Kidney (tissue), 14 donors: ENCODE results near the gene TMEM209. TPM values are rescaled to one million over a fixed set of nuclear protein-coding genes. Genes with fewer than 3 reads are reported as not detected.
"Not testable (repeated sequence)": the region's sequence is repeated elsewhere in the genome, so short reads cannot be mapped to it uniquely, and the experiment has no call there.

Experiments used
- DNase-seq, 5 donors: peaks; one replicate each; pipeline ENCODE4 v3.0.0-alpha.2; 2013 to 2020
- FAIRE-seq: peaks from 2 replicates; lab custom pipeline; 2012; peaks lifted over from hg19 to GRCh38; lab: Jason Lieb, UNC
- H3K27ac ChIP-seq, 2 donors: one replicate each; pipeline ENCODE4 v1.7.0; 2013; ENCODE audit warnings: low read depth in 2 of 2, low read length in 2 of 2, inconsistent platforms in 1 of 2
- H3K27me3 ChIP-seq: one replicate; pipeline ENCODE4 v1.7.1; 2013; ENCODE audit warnings: low read length, inconsistent platforms; ENCODE audit not compliant: control insufficient read depth, insufficient read depth
- H3K36me3 ChIP-seq, 3 donors: one replicate each; pipeline versions ENCODE4 v1.7.0 to v1.7.1; 2013; ENCODE audit warnings: low read length in 3 of 3, control low read depth in 1 of 3, inconsistent platforms in 1 of 3; ENCODE audit not compliant: insufficient read depth in 3 of 3, control insufficient read depth in 2 of 3
- H3K4me1 ChIP-seq, 3 donors: one replicate each; pipeline versions ENCODE4 v1.7.0 to v1.7.1; 2013; ENCODE audit warnings: low read length in 3 of 3, inconsistent platforms in 1 of 3, low read depth in 1 of 3; ENCODE audit not compliant: control insufficient read depth in 2 of 3, insufficient read depth in 2 of 3
- H3K4me3 ChIP-seq, 3 donors: one replicate each; pipeline versions ENCODE4 v1.7.0 to v1.8.1; 2013; ENCODE audit warnings: low read length in 3 of 3, control low read depth in 1 of 3, inconsistent platforms in 1 of 3
- H3K9ac ChIP-seq, 3 donors: one replicate each; pipeline versions ENCODE4 v1.7.0 to v1.7.1; 2013; ENCODE audit warnings: low read length in 3 of 3, control low read depth in 1 of 3, inconsistent platforms in 1 of 3
- H3K9me3 ChIP-seq, 3 donors: one replicate each; pipeline versions ENCODE4 v1.7.0 to v1.7.1; 2013; ENCODE audit warnings: low read length in 3 of 3, control low read depth in 1 of 3, inconsistent platforms in 1 of 3; ENCODE audit not compliant: control insufficient read depth in 2 of 3, insufficient read depth in 1 of 3
- intact Hi-C: fragments of 100-400 bp; cut with DNase I; formaldehyde crosslinking; loops from one replicate; pipeline ENCODE4 v1.11.1; 2022
- polyA plus RNA-seq: library from polyadenylated mRNA; stranded (reverse); fragments of 350-450 nt; fragmentation: Illumina TruSeq; extraction: RNeasy Lipid Tissue Mini Kit (QIAGEN cat#74804); gene quantifications from one replicate; pipeline ENCODE4 v1.2.3, GENCODE V29; 2014; ENCODE audit warnings: low read depth, low replicate concordance; ENCODE audit not compliant: insufficient read depth
- total RNA-seq: library from RNA; stranded (reverse); fragmentation: NEBNext Ultra II Directional; extraction: Animal tissue kit (Norgen Biotek cat#: 25700); gene quantifications from one replicate; pipeline ENCODE4 v1.2.1, GENCODE V29; 2021
- TF ChIP-seq, protein P1 (sequence below): IDR thresholded peaks from 3 replicates; pipeline ENCODE4 v1.5.1; 2012; ENCODE audit warnings: mild to moderate bottlenecking, moderate library complexity, borderline replicate concordance; ENCODE audit not compliant: insufficient read depth; ENCODE audit errors: extremely low read depth
- donor health status: control.
- donor health status: control.
- donor health status: control.
- donor health status: control.
- donor health status: control.
- donor health status: DM: yes; HTN: yes; CAD: no.
- donor health status: Normal renal cell carcinoma (clear cell type).

TMEM209 gene
- total and polyA plus RNA-seq, 2 donors from 2014 or later, result 4.3 to 29.0 TPM

DNA sequence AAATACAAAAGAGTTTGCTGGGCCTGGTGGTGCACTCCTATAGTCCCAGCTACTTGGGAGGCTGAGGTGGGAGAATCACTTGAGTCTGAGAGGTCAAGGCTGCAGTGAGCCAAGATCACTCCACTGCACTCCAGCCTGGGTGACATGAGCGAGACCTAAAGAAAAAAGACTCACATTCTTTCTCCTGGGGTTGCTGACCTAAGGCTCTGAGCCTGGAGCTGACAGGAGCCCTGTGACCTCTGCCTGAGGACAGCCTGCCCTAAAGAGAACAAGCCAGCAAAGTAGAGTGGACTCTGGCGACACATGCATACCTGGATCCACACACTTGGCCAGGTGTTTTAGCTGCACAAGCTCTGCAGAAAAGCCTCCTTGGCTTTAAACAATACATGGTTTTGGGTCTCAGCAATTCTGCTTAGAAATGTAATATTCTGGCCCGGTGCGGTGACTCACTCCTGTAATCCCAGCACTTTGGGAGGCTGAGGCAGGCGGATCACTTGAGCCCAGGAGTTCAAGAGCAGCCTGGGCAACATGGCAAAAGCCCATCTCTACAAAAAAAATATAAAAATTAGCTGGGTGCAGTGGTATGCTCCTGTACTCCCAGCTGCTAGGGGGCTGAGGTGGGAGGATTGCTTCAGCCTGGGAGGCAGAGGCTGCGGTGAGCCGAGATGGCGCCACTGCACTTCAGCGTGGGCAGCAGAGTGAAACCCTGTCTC is 58.4 kb downstream of the TMEM209 start:
- Histone ChIP-seq H3K9me3 (no peaks in the 10 kb centered on the region), H3K27ac (no peak overlapping the region), H3K4me3 (no peak overlapping the region), H3K9ac (no peak overlapping the region), H3K4me1 (peaks cover 2 to 17% (median 15%) of the 10 kb centered on the region in 3 donors), H3K27me3 (no peaks in the 10 kb centered on the region), H3K36me3 (peaks cover 0 to 4% (median 0%) of the 10 kb centered on the region in 3 donors)
- intact Hi-C loops, result no loop called here
- DNase-seq (peak in 1 of 5 donors; percentile 42), FAIRE-seq (no peak)
- TF ChIP-seq, protein P1, sequence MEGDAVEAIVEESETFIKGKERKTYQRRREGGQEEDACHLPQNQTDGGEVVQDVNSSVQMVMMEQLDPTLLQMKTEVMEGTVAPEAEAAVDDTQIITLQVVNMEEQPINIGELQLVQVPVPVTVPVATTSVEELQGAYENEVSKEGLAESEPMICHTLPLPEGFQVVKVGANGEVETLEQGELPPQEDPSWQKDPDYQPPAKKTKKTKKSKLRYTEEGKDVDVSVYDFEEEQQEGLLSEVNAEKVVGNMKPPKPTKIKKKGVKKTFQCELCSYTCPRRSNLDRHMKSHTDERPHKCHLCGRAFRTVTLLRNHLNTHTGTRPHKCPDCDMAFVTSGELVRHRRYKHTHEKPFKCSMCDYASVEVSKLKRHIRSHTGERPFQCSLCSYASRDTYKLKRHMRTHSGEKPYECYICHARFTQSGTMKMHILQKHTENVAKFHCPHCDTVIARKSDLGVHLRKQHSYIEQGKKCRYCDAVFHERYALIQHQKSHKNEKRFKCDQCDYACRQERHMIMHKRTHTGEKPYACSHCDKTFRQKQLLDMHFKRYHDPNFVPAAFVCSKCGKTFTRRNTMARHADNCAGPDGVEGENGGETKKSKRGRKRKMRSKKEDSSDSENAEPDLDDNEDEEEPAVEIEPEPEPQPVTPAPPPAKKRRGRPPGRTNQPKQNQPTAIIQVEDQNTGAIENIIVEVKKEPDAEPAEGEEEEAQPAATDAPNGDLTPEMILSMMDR, result no peak

DNA sequence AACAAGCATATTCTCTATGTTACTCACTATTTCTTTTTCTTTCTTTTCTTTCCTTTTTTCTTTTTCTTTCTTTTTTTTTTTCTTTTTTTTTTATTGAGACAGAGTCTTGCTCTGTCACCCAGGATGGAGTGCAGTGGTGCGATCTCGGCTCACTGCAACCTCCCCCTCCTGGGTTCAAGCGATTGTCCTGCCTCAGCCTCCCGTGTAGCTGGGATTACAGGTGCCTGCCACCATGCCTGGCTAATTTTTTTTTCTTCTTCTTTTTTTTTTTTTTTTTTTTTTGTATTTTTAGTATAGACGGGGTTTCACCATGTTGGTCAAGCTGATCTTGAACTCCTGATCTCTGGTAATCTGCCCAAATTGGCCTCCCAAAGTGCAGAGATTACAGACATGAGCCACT is 59.1 kb downstream of the TMEM209 start:
- H3K36me3 ChIP-seq, intact Hi-C loops, DNase-seq, H3K4me3 ChIP-seq, FAIRE-seq, H3K9ac ChIP-seq, H3K27ac ChIP-seq, H3K27me3 ChIP-seq, H3K9me3 ChIP-seq: not testable (repeated sequence)
- peaks cover 2 to 20% (median 18%) of the 10 kb centered on the region in 3 donors for H3K4me1 ChIP-seq

DNA sequence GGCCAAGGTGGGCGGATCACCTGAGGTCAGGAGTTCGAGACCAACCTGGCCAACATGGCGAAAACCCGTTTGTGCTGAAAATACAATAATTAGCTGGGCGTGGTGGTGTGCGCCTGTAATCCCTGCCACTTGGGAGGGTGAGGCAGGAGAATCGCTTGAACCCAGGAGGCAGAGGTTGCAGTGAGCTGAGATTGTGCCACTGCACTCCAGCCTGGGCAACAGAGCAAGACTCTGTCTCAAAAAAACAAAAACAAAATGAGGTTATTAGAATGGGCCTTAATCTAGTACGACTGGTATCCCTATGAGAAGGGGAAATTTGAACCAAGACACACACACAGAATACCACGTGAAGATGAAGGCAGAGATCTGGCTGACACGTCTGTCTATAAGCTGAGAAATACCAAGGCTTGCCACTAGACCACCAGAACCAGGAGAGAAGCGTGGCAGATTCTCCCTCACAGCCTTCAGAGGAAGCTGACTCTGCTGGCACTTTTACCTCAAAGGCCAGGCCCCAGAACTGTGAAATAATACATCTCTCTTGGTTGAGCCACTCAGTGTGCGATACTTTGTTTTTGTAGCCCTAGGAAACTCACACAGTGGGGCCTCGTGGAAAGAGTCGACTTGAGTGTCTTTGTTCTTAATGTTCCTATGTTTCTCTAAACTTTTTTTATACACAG is 59.6 kb downstream of the TMEM209 start:
- no peaks in the 10 kb centered on the region for H3K9me3 ChIP-seq
- TF ChIP-seq, protein P1, result no peak
- H3K9ac ChIP-seq, result no peak overlapping the region
- peaks cover 0 to 5% (median 0%) of the 10 kb centered on the region in 3 donors for H3K36me3 ChIP-seq
- peaks cover 2 to 20% (median 18%) of the 10 kb centered on the region in 3 donors for H3K4me1 ChIP-seq
- H3K4me3 ChIP-seq, result no peak overlapping the region
- no peaks in the 10 kb centered on the region for H3K27me3 ChIP-seq
- intact Hi-C loops, result no loop called here
- FAIRE-seq, result no peak
- no peak for DNase-seq
- no peak overlapping the region for H3K27ac ChIP-seq
